HCT116 (cell line): ENCODE results near the gene PCSK9. TPM values are rescaled to one million over a fixed set of nuclear protein-coding genes. Genes with fewer than 3 reads are reported as not detected.

Source experiments
- ATAC-seq: fragments of 200-7000 bp; cut with Tn5 transposase; 2 replicates; pipeline ENCODE4 v1.9.1; 2020; ENCODE audit warnings: mild to moderate bottlenecking, moderate library complexity
- BruUV-seq: library from RNA; stranded (reverse); fragments of 400-500 nt; replicated peaks from 2 replicates; lab custom pipeline; 2021; lab: Mats Ljungman, UMichigan
- CTCF ChIA-PET: fragments of 300-600 bp; sonication (Branson Sonifier 250); formaldehyde crosslinking; loops from one replicate; lab custom pipeline; 2021; ENCODE audit warnings: antibody characterized with exemption; lab: Charles Lee
- POLR2A ChIA-PET: fragments of 300-600, 350-600 bp; sonication (Branson Sonifier 250); formaldehyde crosslinking; loops from one replicate; lab custom pipeline; 2021; ENCODE audit warnings: antibody characterized with exemption; lab: Charles Lee
- RAD21 ChIA-PET, 2 experiments: fragments of 300-600 bp; sonication (Branson Sonifier 250); formaldehyde crosslinking; loops; one replicate each; lab custom pipeline; 2023; ENCODE audit warnings: low total read pairs in 2 of 2; ENCODE audit not compliant: uncharacterized antibody in 2 of 2, unreplicated experiment in 2 of 2, low non-redundant PET in 1 of 2; lab: Charles Lee
- DNase-seq: peaks from one replicate; pipeline ENCODE4 v3.0.0-alpha.2; 2010; ENCODE audit warnings: low read depth, low spot score
- H2AFZ ChIP-seq: fragments of 200-600 bp; shearing (Covaris generic), sonication (generic); 2 replicates; pipeline ENCODE4 v1.6.1; 2017; ENCODE audit warnings: low read depth, mixed run types, mixed read lengths, antibody characterized with exemption, low read length; ENCODE audit not compliant: poor library complexity, severe bottlenecking
- H3K27ac ChIP-seq: 2 replicates; pipeline ENCODE4 v1.5.1; 2012; ENCODE audit warnings: low read depth, low read length
- H3K27me3 ChIP-seq: fragments of 200-600 bp; sonication (generic); 2 replicates; pipeline ENCODE4 v1.6.1; 2016; ENCODE audit warnings: mixed run types, low read length, mixed read lengths; ENCODE audit not compliant: insufficient read depth
- H3K36me3 ChIP-seq, 2 experiments: fragments of 200-500 bp in 1 of 2; fragments of 200-600 bp in 1 of 2; sonication (Bioruptor generic) in 1 of 2; sonication (generic) in 1 of 2; 2 replicates each; pipeline versions ENCODE4 v1.5.1 to v1.6.1; 2014 to 2016; ENCODE audit warnings: low read length in 2 of 2, inconsistent platforms in 1 of 2, mixed read lengths in 1 of 2, mixed run types in 1 of 2; ENCODE audit not compliant: insufficient read depth in 2 of 2, control insufficient read depth in 1 of 2
- H3K4me1 ChIP-seq, 2 experiments: fragments of 200-600 bp in 1 of 2; sonication (generic) in 1 of 2; 2 replicates each; pipeline versions ENCODE4 v1.5.1 to v1.6.1; 2012 to 2017; ENCODE audit warnings: low read length in 2 of 2, inconsistent platforms in 1 of 2, mild to moderate bottlenecking in 1 of 2, mixed read lengths in 1 of 2, mixed run types in 1 of 2, moderate library complexity in 1 of 2; ENCODE audit not compliant: insufficient read depth in 2 of 2, control insufficient read depth in 1 of 2
- H3K4me2 ChIP-seq: fragments of 200-600 bp; sonication (generic); 2 replicates; pipeline ENCODE4 v1.6.1; 2017; ENCODE audit warnings: mixed run types, low read length, mixed read lengths
- H3K4me3 ChIP-seq, 2 experiments: fragments of 200-600 bp in 1 of 2; sonication (generic) in 1 of 2; replicated peaks in 1 of 2; 2 replicates each; pipeline ENCODE4 v1.5.1; 2011 to 2016; ENCODE audit warnings: low read length in 2 of 2, control low read depth in 1 of 2, low read depth in 1 of 2, mild to moderate bottlenecking in 1 of 2, mixed read lengths in 1 of 2, mixed run types in 1 of 2
- H3K79me2 ChIP-seq: fragments of 200-600 bp; sonication (generic); 2 replicates; pipeline ENCODE4 v1.6.1; 2017; ENCODE audit warnings: mild to moderate bottlenecking, mixed run types, low read length, moderate library complexity, mixed read lengths; ENCODE audit not compliant: insufficient read depth
- H3K9ac ChIP-seq: fragments of 200-600 bp; sonication (generic); 2 replicates; pipeline ENCODE4 v1.6.1; 2016; ENCODE audit warnings: low read length, mixed read lengths
- H3K9me2 ChIP-seq: fragments of 200-600 bp; sonication (generic), shearing (Covaris generic); 2 replicates; pipeline ENCODE4 v1.6.1; 2017; ENCODE audit warnings: mixed run types, mild to moderate bottlenecking, moderate library complexity; ENCODE audit not compliant: insufficient read depth
- H3K9me3 ChIP-seq, 2 experiments: fragments of 200-500 bp in 1 of 2; fragments of 200-600 bp in 1 of 2; sonication (Bioruptor generic) in 1 of 2; sonication (generic) in 1 of 2; 2 replicates each; pipeline ENCODE4 v1.6.1; 2014 to 2017; ENCODE audit warnings: low read length in 2 of 2, mixed read lengths in 2 of 2, inconsistent platforms in 1 of 2, low read depth in 1 of 2, mild to moderate bottlenecking in 1 of 2, mixed run types in 1 of 2, moderate library complexity in 1 of 2; ENCODE audit not compliant: control insufficient read depth in 1 of 2, insufficient read depth in 1 of 2
- H4K20me1 ChIP-seq: fragments of 200-600 bp; sonication (generic), shearing (Covaris generic); 2 replicates; pipeline ENCODE4 v1.6.1; 2017; ENCODE audit warnings: mixed run types, mild to moderate bottlenecking, moderate library complexity; ENCODE audit not compliant: insufficient read depth
- ATF3 ChIP-seq: IDR thresholded peaks from 2 replicates; pipeline ENCODE4 v1.6.1; 2012
- CBX3 ChIP-seq: IDR thresholded peaks from 2 replicates; pipeline ENCODE4 v1.6.1; 2012; ENCODE audit warnings: low read depth
- EGR1 ChIP-seq: IDR thresholded peaks from 2 replicates; pipeline ENCODE4 v1.6.1; 2012; ENCODE audit warnings: low read depth
- MAX ChIP-seq: IDR thresholded peaks from 2 replicates; pipeline ENCODE4 v1.6.1; 2012
- POLR2AphosphoS5 ChIP-seq: IDR thresholded peaks from 2 replicates; pipeline ENCODE4 v1.6.1; 2011; ENCODE audit warnings: mild to moderate bottlenecking, low read depth, low read length, moderate library complexity
- RAD21 ChIP-seq: IDR thresholded peaks from 2 replicates; pipeline ENCODE4 v1.6.1; 2012; ENCODE audit warnings: low read depth, mild to moderate bottlenecking
- REST ChIP-seq: IDR thresholded peaks from 2 replicates; pipeline ENCODE4 v1.6.1; 2012; ENCODE audit warnings: low read depth
- SP1 ChIP-seq: IDR thresholded peaks from 2 replicates; pipeline ENCODE4 v1.6.1; 2012; ENCODE audit warnings: low read depth
- SRF ChIP-seq: IDR thresholded peaks from 2 replicates; pipeline ENCODE4 v1.6.1; 2012; ENCODE audit warnings: low read depth
- YY1 ChIP-seq: IDR thresholded peaks from 2 replicates; pipeline ENCODE4 v1.6.1; 2011; ENCODE audit warnings: low read length, low read depth, moderate library complexity, mild to moderate bottlenecking; ENCODE audit not compliant: insufficient replicate concordance; ENCODE audit errors: extremely low read depth
- ZBTB33 ChIP-seq: IDR thresholded peaks from 2 replicates; pipeline ENCODE4 v1.6.1; 2011; ENCODE audit warnings: mild to moderate bottlenecking, low read length, moderate library complexity; ENCODE audit not compliant: insufficient replicate concordance; ENCODE audit errors: extremely low read depth
- ZFX ChIP-seq: fragments of 450-650 bp; IDR thresholded peaks from 2 replicates; pipeline ENCODE4 v1.6.1; 2017
- ZNF274 ChIP-seq: fragments of 200-500 bp; sonication (Bioruptor generic); IDR thresholded peaks from 2 replicates; pipeline ENCODE4 v1.6.1; 2014; ENCODE audit warnings: mild to moderate bottlenecking, low read depth, low read length, inconsistent platforms
- intact Hi-C: fragments of 100-400 bp; cut with micrococcal nuclease; formaldehyde crosslinking; loops from 2 replicates; pipeline ENCODE4 v1.10.0; 2022
- total RNA-seq: library from RNA; stranded (reverse); gene quantifications from one replicate; pipeline ENCODE4 v1.2.1, GENCODE V29; 2021; ENCODE audit not compliant: unreplicated experiment

PCSK9 gene
- total RNA-seq, 1 experiment from 2014 or later = 39.6 TPM

GRCh38 chr1:55051169-55051568, 11.8 kb downstream of the PCSK9 start:
- intact Hi-C loops = no loop called here
- BruUV-seq = no TSS peak
- ChIA-PET RAD21 (no interaction called here), POLR2A (no interaction called here), CTCF (no interaction called here)
- Histone ChIP-seq H3K79me2 (no peaks in the 10 kb centered on the region), H3K9me2 (no peaks in the 10 kb centered on the region), H4K20me1 (no peaks in the 10 kb centered on the region), H3K27ac (no peak overlapping the region), H3K4me1 (no peaks in the 10 kb centered on the region), H2AFZ (no peak overlapping the region), H3K9me3 (no peaks in the 10 kb centered on the region), H3K9ac (no peak overlapping the region), H3K27me3 (no peaks in the 10 kb centered on the region), H3K36me3 (0 out of 4 replicates have a peak, but pooled peaks cover 0 to 3% of the 10 kb centered on the region in 2 experiments), H3K4me2 (no peak overlapping the region), H3K4me3 (no peak overlapping the region)
- DNase-seq (no peak), ATAC-seq (no peak)
- TF ChIP-seq ATF3 = no peak
- TF ChIP-seq SP1 = no peak
- TF ChIP-seq ZFX = no peak
- TF ChIP-seq SRF = no peak
- TF ChIP-seq YY1 = no peak
- TF ChIP-seq ZNF274 = no peak
- TF ChIP-seq RAD21 = no peak
- no peak for TF ChIP-seq EGR1
- no peak for TF ChIP-seq POLR2AphosphoS5
- no peak for TF ChIP-seq REST
- no peak for TF ChIP-seq MAX
- TF ChIP-seq CBX3 = no peak
- no peak for TF ChIP-seq ZBTB33
